HG02798 (cell line): ENCODE results near the gene ANKIB1.
A peak's percentile ranks its signal among the peaks of the same experiment; 100 is the strongest.
"Not testable (repeated sequence)": the region's sequence is repeated elsewhere in the genome, so short reads cannot be mapped to it uniquely, and the experiment has no call there.

Source experiments
- ATAC-seq: cut with Tn5 transposase; IDR thresholded peaks from one replicate; pipeline ENCODE4 v1.9.1; 2021; ENCODE audit warnings: mild to moderate bottlenecking; ENCODE audit not compliant: unreplicated experiment, poor library complexity

Gene ANKIB1

GRCh38 chr7:92245487-92246359, at the start of gene ANKIB1, which contains the start of gene KRIT1:
Gene ANKIB1, plus strand, starts transcription at chr7:92245974. Its CDS starts 49,005 bp downstream, at chr7:92294979.
Gene KRIT1, minus strand, starts transcription at chr7:92245914. Its CDS starts 3,779 bp downstream, at chr7:92242135.
- ATAC-seq = peak; percentile 87

- no peak for ATAC-seq
These were observed 45.0 kb upstream of the ANKIB1 start for GRCh38 chr7:92200791-92201190.

GRCh38 chr7:92205987-92206386, 39.8 kb upstream of the ANKIB1 start:
- ATAC-seq = no peak

GRCh38 chr7:92206672-92207071, 39.1 kb upstream of the ANKIB1 start:
- no peak for ATAC-seq

- ATAC-seq = no peak
These were observed 24.0 kb upstream of the ANKIB1 start for GRCh38 chr7:92221766-92222165.

GRCh38 chr7:92226981-92227380, 18.8 kb upstream of the ANKIB1 start:
- no peak for ATAC-seq

- ATAC-seq = no peak
These were observed 17.7 kb upstream of the ANKIB1 start for GRCh38 chr7:92228100-92228499.

GRCh38 chr7:92228742-92229141, 17.0 kb upstream of the ANKIB1 start:
- ATAC-seq = no peak

- no peak for ATAC-seq
These were observed 15.2 kb upstream of the ANKIB1 start for GRCh38 chr7:92230547-92230946.

GRCh38 chr7:92242972-92243371, 2.8 kb upstream of the ANKIB1 start:
- ATAC-seq = no peak

GRCh38 chr7:92244808-92245486, 827 bp upstream of the ANKIB1 start:
- no peak for ATAC-seq

- peak; percentile 26 for ATAC-seq
These were observed 757 bp downstream of the ANKIB1 start for GRCh38 chr7:92246360-92247101.

GRCh38 chr7:92250603-92251002, 4.8 kb downstream of the ANKIB1 start:
- no peak for ATAC-seq

GRCh38 chr7:92251181-92251580, 5.4 kb downstream of the ANKIB1 start:
- no peak for ATAC-seq

- ATAC-seq = no peak
These were observed 7.5 kb downstream of the ANKIB1 start for GRCh38 chr7:92253251-92253650.

- ATAC-seq = not testable (repeated sequence)
These were observed 9.0 kb downstream of the ANKIB1 start for GRCh38 chr7:92254800-92255199.

GRCh38 chr7:92255308-92255707, 9.5 kb downstream of the ANKIB1 start:
- ATAC-seq = no peak

GRCh38 chr7:92259062-92259461, 13.3 kb downstream of the ANKIB1 start:
- ATAC-seq = no peak

GRCh38 chr7:92259610-92260247, 14.0 kb downstream of the ANKIB1 start:
- no peak for ATAC-seq

- no peak for ATAC-seq
These were observed 14.5 kb downstream of the ANKIB1 start for GRCh38 chr7:92260248-92260781.
